ENCODE results near the gene GJA4. TPM values are rescaled to one million over a fixed set of nuclear protein-coding genes. Genes with fewer than 3 reads are reported as not detected.

Gene GJA4
- total RNA-seq, 4 donors from 2014 or later = 1.9 to 5.2 (median 3.2) TPM; not detected in 1

DNA sequence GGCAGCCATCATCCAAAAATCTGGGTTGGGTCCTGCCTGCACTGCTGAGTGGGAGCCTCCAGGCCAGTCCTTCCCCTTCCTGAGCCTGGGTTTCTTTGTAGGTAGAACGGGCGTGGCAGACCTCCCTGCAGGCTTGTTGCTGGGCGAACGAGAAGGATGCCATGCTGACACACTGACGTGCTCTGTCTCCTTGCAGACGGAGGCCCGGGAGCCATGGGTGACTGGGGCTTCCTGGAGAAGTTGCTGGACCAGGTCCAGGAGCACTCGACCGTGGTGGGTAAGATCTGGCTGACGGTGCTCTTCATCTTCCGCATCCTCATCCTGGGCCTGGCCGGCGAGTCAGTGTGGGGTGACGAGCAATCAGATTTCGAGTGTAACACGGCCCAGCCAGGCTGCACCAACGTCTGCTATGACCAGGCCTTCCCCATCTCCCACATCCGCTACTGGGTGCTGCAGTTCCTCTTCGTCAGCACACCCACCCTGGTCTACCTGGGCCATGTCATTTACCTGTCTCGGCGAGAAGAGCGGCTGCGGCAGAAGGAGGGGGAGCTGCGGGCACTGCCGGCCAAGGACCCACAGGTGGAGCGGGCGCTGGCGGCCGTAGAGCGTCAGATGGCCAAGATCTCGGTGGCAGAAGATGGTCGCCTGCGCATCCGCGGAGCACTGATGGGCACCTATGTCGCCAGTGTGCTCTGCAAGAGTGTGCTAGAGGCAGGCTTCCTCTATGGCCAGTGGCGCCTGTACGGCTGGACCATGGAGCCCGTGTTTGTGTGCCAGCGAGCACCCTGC, 1.4 kb downstream of the GJA4 start:
- intact Hi-C loops (cut with DNase I; ENCODE audit: low total_unique reads) = no loop called here
- WGBS, 2 donors (ENCODE audit: low coverage in 1 of 2) = 89% methylated on average over 40 of the region's 40 CpGs; no CpG with 5 or more reads in 1 of the 2 donors
- no peaks in the 10 kb centered on the region for H3K36me3 ChIP-seq

DNA sequence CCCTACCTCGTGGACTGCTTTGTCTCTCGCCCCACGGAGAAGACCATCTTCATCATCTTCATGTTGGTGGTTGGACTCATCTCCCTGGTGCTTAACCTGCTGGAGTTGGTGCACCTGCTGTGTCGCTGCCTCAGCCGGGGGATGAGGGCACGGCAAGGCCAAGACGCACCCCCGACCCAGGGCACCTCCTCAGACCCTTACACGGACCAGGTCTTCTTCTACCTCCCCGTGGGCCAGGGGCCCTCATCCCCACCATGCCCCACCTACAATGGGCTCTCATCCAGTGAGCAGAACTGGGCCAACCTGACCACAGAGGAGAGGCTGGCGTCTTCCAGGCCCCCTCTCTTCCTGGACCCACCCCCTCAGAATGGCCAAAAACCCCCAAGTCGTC, 2.0 kb downstream of the GJA4 start:
- TF ChIP-seq POLR2AphosphoS5 (IDR thresholded peaks at IDR 0.05) (no peak), POLR2A (IDR thresholded peaks at IDR 0.05) (no peak), EP300 (IDR thresholded peaks at IDR 0.05; ENCODE audit: low read depth) (no peak)
- TF ChIP-seq, protein P1, sequence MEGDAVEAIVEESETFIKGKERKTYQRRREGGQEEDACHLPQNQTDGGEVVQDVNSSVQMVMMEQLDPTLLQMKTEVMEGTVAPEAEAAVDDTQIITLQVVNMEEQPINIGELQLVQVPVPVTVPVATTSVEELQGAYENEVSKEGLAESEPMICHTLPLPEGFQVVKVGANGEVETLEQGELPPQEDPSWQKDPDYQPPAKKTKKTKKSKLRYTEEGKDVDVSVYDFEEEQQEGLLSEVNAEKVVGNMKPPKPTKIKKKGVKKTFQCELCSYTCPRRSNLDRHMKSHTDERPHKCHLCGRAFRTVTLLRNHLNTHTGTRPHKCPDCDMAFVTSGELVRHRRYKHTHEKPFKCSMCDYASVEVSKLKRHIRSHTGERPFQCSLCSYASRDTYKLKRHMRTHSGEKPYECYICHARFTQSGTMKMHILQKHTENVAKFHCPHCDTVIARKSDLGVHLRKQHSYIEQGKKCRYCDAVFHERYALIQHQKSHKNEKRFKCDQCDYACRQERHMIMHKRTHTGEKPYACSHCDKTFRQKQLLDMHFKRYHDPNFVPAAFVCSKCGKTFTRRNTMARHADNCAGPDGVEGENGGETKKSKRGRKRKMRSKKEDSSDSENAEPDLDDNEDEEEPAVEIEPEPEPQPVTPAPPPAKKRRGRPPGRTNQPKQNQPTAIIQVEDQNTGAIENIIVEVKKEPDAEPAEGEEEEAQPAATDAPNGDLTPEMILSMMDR (IDR thresholded peaks at IDR 0.05) = no peak
- no peak for DNase-seq
- intact Hi-C loops (cut with DNase I; ENCODE audit: low total_unique reads) (no loop called here), in situ Hi-C loops (cut with MboI; ENCODE audit: low pct_ligation_motif_present in 1 of 4, low pct_unique_long_range_greater_than_20kb in 1 of 4, low sequenced_read_pairs in 3 of 4) (no loop called here)
- Histone ChIP-seq H3K4me1 (peaks cover 0 to 8% (median 1%) of the 10 kb centered on the region in 4 donors), H3K27ac (no peak overlapping the region), H3K9me3 (no peaks in the 10 kb centered on the region), H3K27me3 (peaks cover 40% of the 10 kb centered on the region), H3K4me3 (no peak overlapping the region), H3K36me3 (no peaks in the 10 kb centered on the region)
- WGBS, 2 donors (ENCODE audit: low coverage in 1 of 2) = 94% methylated on average over 11 of the region's 12 CpGs; no CpG with 5 or more reads in 1 of the 2 donors

More for the DNA sequence above, 1.4 kb downstream of the GJA4 start:
- Histone ChIP-seq H3K4me1 (peaks cover 0 to 8% (median 1%) of the 10 kb centered on the region in 4 donors), H3K9me3 (no peaks in the 10 kb centered on the region), H3K27ac (no peak overlapping the region), H3K4me3 (no peak overlapping the region), H3K27me3 (peaks cover 40% of the 10 kb centered on the region)
- no peak for DNase-seq
- in situ Hi-C loops (cut with MboI; ENCODE audit: low pct_ligation_motif_present in 1 of 4, low pct_unique_long_range_greater_than_20kb in 1 of 4, low sequenced_read_pairs in 3 of 4) = no loop called here
- TF ChIP-seq, protein P1 (IDR thresholded peaks at IDR 0.05) = no peak
- TF ChIP-seq POLR2AphosphoS5 (IDR thresholded peaks at IDR 0.05) (no peak), EP300 (IDR thresholded peaks at IDR 0.05; ENCODE audit: low read depth) (no peak), POLR2A (IDR thresholded peaks at IDR 0.05) (no peak)

DNA sequence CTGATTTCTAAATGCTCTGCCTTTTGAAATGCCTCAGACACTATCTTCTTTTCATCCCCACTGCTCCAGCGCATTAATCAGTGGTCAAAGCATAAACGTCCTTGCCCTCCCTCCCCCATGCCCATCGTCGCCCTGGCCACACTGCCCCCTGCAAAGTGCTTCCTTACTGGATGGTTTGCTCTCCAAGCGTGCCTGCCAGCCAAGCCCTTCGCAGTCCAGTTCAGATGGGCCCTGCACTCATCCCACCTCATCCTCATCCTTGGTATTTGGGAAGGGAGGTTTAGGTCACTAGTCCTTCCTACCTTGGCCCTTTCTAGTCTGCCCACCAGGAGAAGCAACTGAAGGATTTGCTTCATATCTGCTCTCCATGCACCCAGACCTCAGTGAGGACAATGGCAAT, 3.1 kb downstream of the GJA4 start:
- H3K27ac ChIP-seq = no peak overlapping the region
- peaks cover 39% of the 10 kb centered on the region for H3K27me3 ChIP-seq
- intact Hi-C loops (cut with DNase I; ENCODE audit: low total_unique reads) = no loop called here
- no peaks in the 10 kb centered on the region for H3K36me3 ChIP-seq
- H3K4me1 ChIP-seq = peaks cover 0 to 8% (median 1%) of the 10 kb centered on the region in 4 donors
- TF ChIP-seq POLR2A (IDR thresholded peaks at IDR 0.05) = no peak
- TF ChIP-seq POLR2AphosphoS5 (IDR thresholded peaks at IDR 0.05) = no peak
- no peak for TF ChIP-seq EP300 (IDR thresholded peaks at IDR 0.05; ENCODE audit: low read depth)
- TF ChIP-seq, protein P1 (IDR thresholded peaks at IDR 0.05) = no peak
- no peak for DNase-seq
- in situ Hi-C loops (cut with MboI; ENCODE audit: low pct_ligation_motif_present in 1 of 4, low pct_unique_long_range_greater_than_20kb in 1 of 4, low sequenced_read_pairs in 3 of 4) = no loop called here
- 78 to 82% methylated on average over 4 to 6 of the region's 6 CpGs for WGBS, 2 donors (ENCODE audit: low coverage in 1 of 2)
- no peak overlapping the region for H3K4me3 ChIP-seq
- no peaks in the 10 kb centered on the region for H3K9me3 ChIP-seq

DNA sequence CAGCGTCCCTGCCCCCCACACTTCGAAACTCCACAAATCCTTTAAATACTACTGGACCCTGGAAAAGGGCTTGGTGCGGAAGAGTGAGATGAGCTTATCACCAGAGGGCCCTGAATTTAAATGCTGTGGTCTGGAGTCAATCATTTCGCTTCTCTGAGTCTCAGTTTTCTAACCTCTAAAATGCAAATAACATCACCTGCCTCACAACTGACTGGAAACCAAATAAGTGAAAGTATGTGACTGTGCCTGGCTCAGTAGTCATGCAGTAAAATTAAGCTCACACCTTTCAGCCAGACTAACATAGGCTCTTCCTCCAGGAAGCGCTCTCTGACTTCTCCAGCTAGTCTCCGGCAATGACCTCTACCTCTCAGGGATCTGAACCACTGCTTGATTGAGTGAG, 4.2 kb downstream of the GJA4 start:
- no peak overlapping the region for H3K27ac ChIP-seq
- intact Hi-C loops (cut with DNase I; ENCODE audit: low total_unique reads) = no loop called here
- peaks cover 0 to 8% (median 1%) of the 10 kb centered on the region in 4 donors for H3K4me1 ChIP-seq
- in situ Hi-C loops (cut with MboI; ENCODE audit: low pct_ligation_motif_present in 1 of 4, low pct_unique_long_range_greater_than_20kb in 1 of 4, low sequenced_read_pairs in 3 of 4) = no loop called here
- no peak for DNase-seq
- 81% methylated on average over 6 of the region's 6 CpGs; no CpG with 5 or more reads in 1 of the 2 donors for whole genome bisulfite sequencing, 2 donors (ENCODE audit: low coverage in 1 of 2)
- H3K4me3 ChIP-seq = no peak overlapping the region
- no peaks in the 10 kb centered on the region for H3K36me3 ChIP-seq
- H3K9me3 ChIP-seq = no peaks in the 10 kb centered on the region
- H3K27me3 ChIP-seq = peaks cover 28% of the 10 kb centered on the region
- TF ChIP-seq POLR2A (IDR thresholded peaks at IDR 0.05) = no peak
- TF ChIP-seq, protein P1 (IDR thresholded peaks at IDR 0.05) = no peak
- no peak for TF ChIP-seq EP300 (IDR thresholded peaks at IDR 0.05; ENCODE audit: low read depth)
- no peak for TF ChIP-seq POLR2AphosphoS5 (IDR thresholded peaks at IDR 0.05)
